Activated CD4-positive, CD25-positive, alpha-beta regulatory T cell (primary cell): ENCODE measurements around the gene HOXA5.

Experiments used
- DNase-seq, 4 experiments: peaks; one replicate each; lab custom pipeline; 2025; lab: John Stamatoyannopoulos, UW

Gene HOXA5

DNA sequence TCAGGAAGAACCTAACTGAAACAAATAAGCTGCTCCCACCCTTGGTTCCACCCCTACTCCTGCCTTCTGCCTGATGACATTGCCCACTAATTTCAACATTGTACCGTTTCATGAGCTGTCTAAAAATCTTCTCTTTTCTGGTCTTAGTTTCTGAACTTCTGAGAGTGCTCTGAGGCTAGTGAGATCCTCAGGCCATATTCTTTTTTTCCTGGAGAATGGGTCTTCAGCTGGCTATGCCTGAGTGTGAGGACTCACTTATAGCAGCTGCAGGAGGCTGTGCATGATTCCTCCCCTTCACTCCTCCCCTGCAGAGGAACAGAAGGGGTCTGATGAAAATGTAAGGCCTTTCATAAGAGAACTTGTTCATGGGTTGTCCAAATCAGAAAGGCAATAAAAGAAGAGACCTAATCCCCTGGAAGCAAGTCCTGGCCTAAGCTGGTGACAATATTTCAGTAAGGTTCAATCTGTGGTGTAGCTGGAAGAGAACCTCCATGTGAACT lies 24.0 kb downstream of the HOXA5 start:
- DNase-seq: no peak

DNA sequence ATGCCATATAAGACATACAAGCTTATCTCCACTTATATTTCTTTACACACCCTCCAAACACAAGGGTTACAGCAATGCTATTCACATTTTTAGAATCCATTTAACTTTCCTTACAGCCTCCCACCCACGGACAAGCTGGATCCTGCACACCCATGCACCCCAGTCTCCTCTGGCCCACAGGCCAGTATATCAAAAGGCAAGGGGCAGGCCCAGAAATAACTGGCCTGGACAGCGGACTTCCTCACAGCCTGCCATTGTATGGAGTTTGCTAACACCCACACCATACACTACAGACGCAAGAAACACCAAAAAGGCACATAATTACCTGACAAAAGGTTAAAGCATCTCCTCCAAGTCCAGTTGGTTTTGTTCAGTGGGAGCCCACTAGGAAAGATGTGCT lies 24.9 kb downstream of the HOXA5 start:
- no peak for DNase-seq

DNA sequence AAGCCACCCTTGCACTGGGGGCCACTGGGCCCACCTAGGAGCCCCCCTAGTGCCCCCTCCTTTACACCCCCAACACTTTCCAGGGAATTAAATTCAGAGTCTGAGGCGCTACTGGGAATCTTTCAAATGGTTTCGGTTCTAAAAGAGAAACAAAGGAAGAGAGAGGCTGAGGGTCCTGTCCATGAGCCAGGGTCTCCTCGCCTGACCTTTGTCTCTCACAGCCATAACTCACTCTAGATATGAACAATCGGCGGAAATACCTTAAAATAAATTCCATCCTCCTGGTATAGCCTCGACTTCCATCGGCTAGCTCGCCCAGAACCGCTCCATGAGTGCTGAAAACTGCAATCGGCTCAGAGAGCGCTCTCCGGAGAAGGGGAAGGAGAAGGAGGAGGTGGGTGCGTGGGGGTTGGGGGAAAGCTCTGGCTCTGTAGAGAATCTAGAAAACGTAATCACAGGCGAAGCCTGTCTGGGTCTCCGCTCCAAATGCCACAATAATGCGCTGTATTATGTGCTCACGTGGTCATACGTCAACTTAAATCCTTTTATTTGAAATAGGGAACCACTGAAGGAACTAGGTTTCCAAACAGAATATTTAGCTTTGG lies 25.5 kb downstream of the HOXA5 start:
- no peak for DNase-seq

DNA sequence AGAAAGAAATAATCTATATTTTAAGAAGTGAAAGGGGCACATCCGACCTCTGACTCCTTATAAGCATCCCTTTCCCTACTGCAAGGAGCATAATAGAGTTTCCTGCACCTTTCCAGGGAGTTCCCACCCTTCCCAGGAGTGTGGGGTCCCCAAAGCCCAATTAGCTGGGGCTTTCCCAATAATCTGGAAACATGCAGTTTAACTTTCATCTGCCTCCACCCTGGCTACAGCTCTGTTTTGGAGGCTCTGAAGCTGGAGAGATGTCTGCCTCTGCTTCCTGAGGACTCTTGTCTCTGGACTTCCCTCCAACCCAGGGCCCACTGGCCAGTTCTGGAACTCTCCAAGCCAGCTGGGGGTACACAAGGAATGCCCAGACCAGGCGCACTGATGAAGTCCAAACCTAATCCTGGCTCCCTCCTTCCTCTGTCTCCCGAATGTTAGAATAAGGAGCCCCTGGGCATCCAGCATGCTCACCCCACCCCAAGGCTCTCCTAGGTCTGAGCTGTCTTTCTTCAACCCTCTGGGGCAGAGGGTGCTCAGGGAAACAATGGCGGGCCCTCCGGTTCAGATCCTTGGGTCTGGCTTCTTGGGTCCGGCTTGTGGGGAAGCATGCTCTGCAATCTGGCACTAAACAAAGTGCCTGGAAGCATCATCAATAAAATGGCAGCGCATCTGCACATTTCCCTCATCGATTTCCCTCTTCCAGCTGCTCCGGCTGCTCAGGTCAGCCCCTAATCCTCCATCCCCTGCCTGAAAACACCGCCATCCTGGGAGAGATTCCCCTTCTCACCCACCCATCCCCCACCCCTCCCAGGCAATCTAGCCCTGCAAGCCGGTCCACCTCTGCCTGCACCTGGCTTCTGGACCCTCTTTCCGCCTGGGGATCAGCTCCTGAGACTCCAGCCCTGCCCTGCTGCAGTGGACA lies 26.3 kb downstream of the HOXA5 start:
- no peak for DNase-seq

- no peak for DNase-seq
Observed at GRCh38 chr7:27116031-27116961, 27.2 kb downstream of the HOXA5 start.

DNA sequence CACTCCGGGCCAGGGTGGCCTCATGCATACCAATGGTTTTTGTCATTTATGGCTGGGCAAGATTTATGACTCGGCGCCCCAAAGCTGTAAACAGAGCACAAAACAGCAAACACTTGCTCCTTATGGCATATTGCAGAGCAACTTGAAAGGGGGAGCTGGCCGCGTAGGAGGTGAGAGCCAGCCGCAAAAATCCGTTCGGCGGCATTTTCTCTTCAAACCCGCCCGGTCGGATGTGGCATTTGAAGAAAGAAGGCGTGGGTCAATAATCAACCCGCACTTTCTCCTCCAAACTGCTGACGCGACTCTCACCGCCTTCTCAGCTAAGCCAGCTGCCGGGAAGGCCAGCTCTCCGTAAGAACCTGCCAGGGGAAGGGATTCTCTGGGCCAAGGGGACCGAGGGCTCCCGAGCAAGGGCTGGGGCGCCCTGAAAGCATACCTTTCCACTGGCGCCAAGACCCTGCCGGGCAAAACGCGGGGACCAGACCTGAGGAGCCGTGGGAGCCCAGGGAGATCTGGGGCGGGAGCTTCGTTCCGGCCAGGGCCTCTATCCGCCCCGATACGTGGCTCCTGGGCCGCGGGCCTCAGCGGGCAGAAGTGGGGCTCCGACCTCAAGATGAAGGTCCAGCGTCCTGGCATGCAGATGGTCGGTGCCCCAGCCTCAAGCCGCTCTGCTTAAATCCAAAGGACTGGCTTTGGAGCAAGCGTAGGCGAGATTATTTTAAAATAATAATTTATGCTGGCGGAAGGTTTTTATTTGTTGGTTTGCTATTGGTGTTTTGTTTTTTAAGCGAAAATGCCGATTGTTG lies 28.1 kb downstream of the HOXA5 start:
- DNase-seq: no peak

GRCh38 chr7:27114881-27115220 lies 28.6 kb downstream of the HOXA5 start:
- no peak for DNase-seq

DNA sequence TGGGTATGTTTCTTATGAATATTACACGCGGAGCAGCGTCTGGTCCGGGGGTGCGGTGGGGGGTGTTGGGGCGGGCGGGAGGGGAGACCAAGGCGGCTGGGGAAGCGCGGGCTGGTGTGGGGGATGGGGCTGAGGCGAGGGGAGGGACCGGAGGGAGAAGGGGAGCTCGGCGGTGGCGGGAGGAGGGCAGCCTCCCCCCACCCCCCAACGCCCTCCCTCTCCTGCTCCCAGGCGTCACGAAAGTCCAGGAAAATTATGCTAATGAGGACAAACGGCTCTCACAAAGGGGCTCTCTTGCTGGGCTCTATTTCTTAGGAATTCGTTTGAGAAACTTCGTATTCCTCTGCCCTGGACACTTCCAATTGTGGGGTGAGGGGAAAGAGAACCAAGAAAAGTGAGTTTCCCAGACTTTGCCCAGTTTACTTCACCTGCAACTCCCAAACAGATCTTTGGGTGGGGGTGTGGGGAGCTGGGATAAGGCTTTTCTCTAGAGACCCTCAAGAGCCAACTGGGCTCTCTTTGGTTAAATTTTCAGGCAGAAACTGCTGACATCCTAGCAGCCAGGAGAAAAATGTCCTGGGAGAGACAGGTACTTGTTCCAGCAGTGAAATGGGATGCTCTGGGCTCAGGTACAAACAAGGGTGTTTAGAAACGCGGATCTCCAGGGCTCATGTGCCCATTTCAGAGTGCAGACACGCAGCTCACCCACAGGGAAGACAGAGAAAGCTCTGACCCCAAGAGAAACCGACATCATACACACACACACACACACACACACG lies 29.3 kb downstream of the HOXA5 start:
- no peak for DNase-seq

DNA sequence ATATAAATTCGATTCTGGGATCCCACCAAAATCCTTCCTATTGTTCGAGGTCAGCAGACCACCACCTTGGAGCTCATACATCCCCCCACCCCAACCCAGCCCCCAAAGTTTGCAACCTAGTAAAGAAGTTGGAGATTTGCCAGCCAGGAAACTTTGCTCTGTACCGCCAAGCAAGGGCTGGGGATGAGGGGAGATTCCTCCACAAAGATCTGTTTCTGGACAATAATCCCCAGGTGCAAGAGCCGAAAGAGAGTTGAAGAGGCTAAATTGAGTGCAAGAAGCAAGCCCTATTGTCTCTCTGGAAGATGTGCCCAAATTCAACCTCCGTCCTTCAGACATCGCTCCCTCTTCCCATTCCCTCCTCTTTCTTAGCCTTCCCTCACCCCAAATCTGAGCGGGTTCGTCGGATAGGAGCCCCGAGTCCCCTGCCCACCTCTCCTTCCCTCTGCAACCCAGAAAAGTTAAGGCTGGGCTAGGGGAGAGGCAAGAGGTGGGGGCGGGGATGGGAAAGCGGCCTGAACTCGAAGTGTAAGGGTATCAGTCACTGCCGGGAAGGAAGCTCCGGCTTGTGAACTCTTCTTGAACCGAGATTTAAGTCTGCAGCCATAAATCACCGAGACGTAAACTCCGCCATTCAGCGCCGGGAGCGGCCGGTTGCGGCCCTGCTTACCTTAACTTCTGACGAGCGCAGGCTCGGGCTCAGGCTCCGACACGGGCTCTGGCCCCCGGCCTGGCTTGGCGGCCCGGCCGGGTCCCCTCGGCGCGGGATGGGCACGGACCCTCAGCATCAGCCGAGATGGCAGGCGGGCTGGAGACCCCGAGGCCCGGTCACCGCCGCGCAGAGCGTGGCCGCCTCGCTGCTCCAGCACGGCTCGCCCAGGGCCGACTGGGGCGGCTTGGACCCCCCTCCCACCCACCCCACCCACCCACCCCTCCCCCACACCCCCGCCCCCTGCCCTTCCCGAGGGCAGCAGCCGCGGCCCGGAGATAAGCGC lies 30.2 kb downstream of the HOXA5 start:
- no peak for DNase-seq

DNA sequence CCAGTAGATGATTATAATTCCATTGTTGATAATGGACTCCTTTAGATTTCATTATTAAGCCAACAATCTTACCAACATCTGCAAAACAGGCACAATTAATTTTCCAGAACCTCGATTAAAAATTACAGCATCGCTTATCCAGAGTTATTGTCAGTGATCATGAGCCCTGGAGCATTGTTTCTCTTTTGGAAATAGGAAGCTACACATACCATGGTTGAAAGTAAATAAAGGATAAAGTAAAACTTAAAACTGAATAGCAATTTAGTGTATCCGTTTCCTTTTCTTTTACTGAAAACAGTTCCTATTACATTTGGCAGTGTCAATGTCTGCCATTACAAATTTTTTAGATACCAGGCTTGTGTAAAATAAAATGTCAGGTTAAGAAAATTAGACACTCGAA lies 31.1 kb downstream of the HOXA5 start:
- DNase-seq: no peak

DNA sequence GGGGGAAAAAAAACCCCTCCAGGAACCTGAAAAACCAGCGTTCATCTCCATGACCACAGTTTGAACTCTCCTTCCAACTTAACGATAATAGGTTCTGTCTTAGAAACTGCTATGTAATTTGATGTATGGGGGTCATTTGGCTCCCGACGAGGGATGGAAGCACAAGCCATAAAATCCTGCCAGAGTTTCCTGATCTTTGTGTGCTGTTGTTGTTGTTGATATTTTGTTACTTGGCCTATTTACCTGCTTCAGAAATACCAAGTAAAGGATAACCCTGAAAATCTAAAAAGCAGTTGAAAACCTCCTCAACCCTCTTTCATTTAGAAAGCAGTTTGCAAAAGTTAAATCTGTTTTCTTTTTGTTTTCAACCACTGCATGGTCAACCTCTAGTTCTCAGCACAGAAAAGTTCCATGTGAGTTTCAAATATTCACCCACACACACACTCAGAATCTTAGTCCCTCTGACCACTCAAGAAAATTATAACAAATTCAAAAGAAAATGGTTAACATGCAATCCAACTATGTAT lies 31.7 kb downstream of the HOXA5 start:
- no peak for DNase-seq

GRCh38 chr7:27111042-27111750 lies 32.3 kb downstream of the HOXA5 start:
- DNase-seq: no peak

GRCh38 chr7:27110186-27111031 lies 33.1 kb downstream of the HOXA5 start:
- no peak for DNase-seq

DNA sequence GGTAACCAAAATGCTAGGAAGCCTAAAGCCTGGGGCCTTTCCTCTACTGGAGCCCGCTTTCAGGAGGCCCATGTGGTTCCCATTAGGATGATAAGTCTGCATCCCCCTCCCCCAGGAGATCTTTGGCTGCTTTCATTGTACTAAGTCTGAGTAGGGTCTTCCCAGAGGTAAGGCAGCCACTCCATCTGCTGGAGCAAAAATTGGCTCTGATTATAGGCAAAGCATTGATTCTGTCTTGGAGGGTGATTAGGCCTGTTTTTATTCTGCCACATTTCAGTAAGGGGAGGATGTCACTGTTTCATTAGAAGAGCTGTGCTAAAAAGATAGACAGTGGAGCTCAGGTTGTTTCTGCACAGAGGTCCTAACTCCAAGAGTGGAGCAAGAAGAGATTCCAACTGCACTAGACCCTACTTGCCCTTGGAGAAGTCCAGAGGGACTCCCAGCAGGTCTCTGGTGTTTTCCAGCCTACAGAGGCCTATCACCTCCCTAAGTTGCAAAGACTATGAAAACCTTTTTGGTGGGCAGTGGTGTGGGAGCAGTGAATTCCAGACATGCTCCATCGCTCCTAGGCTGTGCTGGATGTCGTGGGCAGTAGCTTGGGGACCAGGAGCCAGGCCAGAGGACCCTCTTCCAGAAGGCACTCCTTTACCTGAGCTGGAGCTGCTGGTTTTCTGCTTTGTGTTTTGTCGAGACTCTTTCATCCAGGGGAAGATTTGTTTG lies 33.9 kb downstream of the HOXA5 start:
- DNase-seq: no peak

- DNase-seq: no peak
Observed at GRCh38 chr7:27108390-27109127, 34.9 kb downstream of the HOXA5 start.
